WTC11 (cell line): ENCODE measurements around the gene PLPPR3. TPM values are rescaled to one million over a fixed set of nuclear protein-coding genes. Genes with fewer than 3 reads are reported as not detected.
A peak's percentile ranks its signal among the peaks of the same experiment; 100 is the strongest.

Experiments used
- ATAC-seq: fragments of 200-7000 bp; cut with Tn5 transposase; 2 replicates; pipeline ENCODE4 v1.10.0; 2021; ENCODE audit warnings: mild to moderate bottlenecking, moderate library complexity
- CTCF ChIA-PET: fragments of 300-600 bp; sonication (Branson Sonifier 250); formaldehyde crosslinking; loops from one replicate; lab custom pipeline; 2021; ENCODE audit warnings: antibody characterized with exemption; lab: Charles Lee
- POLR2A ChIA-PET: fragments of 350-600 bp; sonication (Branson Sonifier 250); formaldehyde crosslinking; loops from one replicate; lab custom pipeline; 2021; ENCODE audit warnings: antibody characterized with exemption; lab: Charles Lee
- DNase-seq: peaks from one replicate; pipeline ENCODE4 v3.0.0; 2021; ENCODE audit warnings: low spot score
- H3K27ac Mint-ChIP-seq: 2 replicates; pipeline ENCODE4 v1.8.0; 2021; ENCODE audit warnings: mixed read lengths
- H3K27me3 Mint-ChIP-seq: 2 replicates; pipeline ENCODE4 v1.8.0; 2021; ENCODE audit warnings: low read depth, mild to moderate bottlenecking, moderate library complexity, mixed read lengths
- H3K36me3 Mint-ChIP-seq: 2 replicates; pipeline ENCODE4 v1.8.0; 2021; ENCODE audit warnings: mixed read lengths
- H3K4me1 Mint-ChIP-seq: 2 replicates; pipeline ENCODE4 v1.8.0; 2022; ENCODE audit warnings: mixed read lengths
- H3K4me3 Mint-ChIP-seq: 2 replicates; pipeline ENCODE4 v1.8.0; 2021; ENCODE audit warnings: mild to moderate bottlenecking, moderate library complexity, mixed read lengths
- H3K9me3 Mint-ChIP-seq: 2 replicates; pipeline ENCODE4 v1.8.0; 2021; ENCODE audit warnings: mixed read lengths
- ATF1 ChIP-seq: sonication (generic); formaldehyde crosslinking; IDR thresholded peaks from 2 replicates; pipeline ENCODE4 v1.8.1; 2023; ENCODE audit warnings: mild to moderate bottlenecking, moderate library complexity, missing genetic modification reagents
- CBFB ChIP-seq: sonication (generic); formaldehyde crosslinking; IDR thresholded peaks from 2 replicates; pipeline ENCODE4 v1.8.1; 2022; ENCODE audit warnings: mild to moderate bottlenecking, low read depth, missing genetic modification reagents
- EMX1 ChIP-seq: fragments of 250-450 bp; sonication (Bioruptor Pico); IDR thresholded peaks from 2 replicates; pipeline ENCODE4 v1.8.0; 2021; ENCODE audit warnings: mild to moderate bottlenecking
- ETV6 ChIP-seq: sonication (generic); formaldehyde crosslinking; IDR thresholded peaks from 2 replicates; pipeline ENCODE4 v1.8.1; 2022; ENCODE audit warnings: mild to moderate bottlenecking, missing genetic modification reagents
- FOXP1 ChIP-seq: sonication (generic); formaldehyde crosslinking; IDR thresholded peaks from 2 replicates; pipeline ENCODE4 v1.8.0; 2022; ENCODE audit warnings: missing genetic modification reagents, mild to moderate bottlenecking, moderate library complexity, borderline replicate concordance
- IRF2 ChIP-seq: sonication (generic); formaldehyde crosslinking; IDR thresholded peaks from 2 replicates; pipeline ENCODE4 v1.8.0; 2022; ENCODE audit warnings: low read depth, missing genetic modification reagents, borderline replicate concordance
- JAZF1 ChIP-seq: fragments of 250-450 bp; sonication (Bioruptor Pico); IDR thresholded peaks from 2 replicates; pipeline ENCODE4 v1.9.0; 2021; ENCODE audit warnings: moderate library complexity, mild to moderate bottlenecking, inconsistent platforms
- NFATC4 ChIP-seq: fragments of 250-450 bp; sonication (Bioruptor Pico); IDR thresholded peaks from 2 replicates; pipeline ENCODE4 v1.9.0; 2021; ENCODE audit warnings: mild to moderate bottlenecking
- NR1H2 ChIP-seq: sonication (generic); formaldehyde crosslinking; IDR thresholded peaks from 2 replicates; pipeline ENCODE4 v1.9.0; 2021; ENCODE audit warnings: mild to moderate bottlenecking, moderate library complexity, missing genetic modification reagents
- NR2C2 ChIP-seq: sonication (generic); formaldehyde crosslinking; IDR thresholded peaks from 2 replicates; pipeline ENCODE4 v1.8.0; 2022; ENCODE audit warnings: mild to moderate bottlenecking, missing genetic modification reagents
- NR3C1 ChIP-seq: sonication (generic); formaldehyde crosslinking; conservative IDR thresholded peaks from 2 replicates; pipeline ENCODE4 v1.8.1; 2023; ENCODE audit warnings: low read depth, mild to moderate bottlenecking, missing genetic modification reagents
- OVOL2 ChIP-seq: fragments of 250-450 bp; sonication (Bioruptor Pico); IDR thresholded peaks from 2 replicates; pipeline ENCODE4 v1.9.0; 2021; ENCODE audit warnings: mild to moderate bottlenecking, borderline replicate concordance
- RELA ChIP-seq: sonication (generic); formaldehyde crosslinking; IDR thresholded peaks from 2 replicates; pipeline ENCODE4 v1.8.1; 2022; ENCODE audit warnings: missing genetic modification reagents, mild to moderate bottlenecking, borderline replicate concordance
- SP1 ChIP-seq: sonication (generic); formaldehyde crosslinking; conservative IDR thresholded peaks from 2 replicates; pipeline ENCODE4 v1.8.1; 2022; ENCODE audit warnings: missing genetic modification reagents
- ZBTB21 ChIP-seq: sonication (generic); formaldehyde crosslinking; IDR thresholded peaks from 2 replicates; pipeline ENCODE4 v1.8.1; 2023; ENCODE audit warnings: mild to moderate bottlenecking, missing genetic modification reagents, borderline replicate concordance
- ZNF263 ChIP-seq: sonication (generic); formaldehyde crosslinking; IDR thresholded peaks from 2 replicates; pipeline ENCODE4 v1.8.1; 2022; ENCODE audit warnings: low read depth, mild to moderate bottlenecking, moderate library complexity, missing genetic modification reagents
- ZNF423 ChIP-seq: fragments of 250-450 bp; sonication (Bioruptor Pico); IDR thresholded peaks from 2 replicates; pipeline ENCODE4 v2.1.2; 2022; ENCODE audit warnings: mild to moderate bottlenecking, moderate library complexity
- ZNF671 ChIP-seq: fragments of 250-450 bp; sonication (Bioruptor Pico); IDR thresholded peaks from 2 replicates; pipeline ENCODE4 v1.8.0; 2021; ENCODE audit warnings: mild to moderate bottlenecking
- total RNA-seq: library from RNA; stranded (reverse); gene quantifications from 3 replicates; pipeline ENCODE4 v1.2.3, GENCODE V29; 2021
- TF ChIP-seq, protein P1 (sequence below): fragments of 250-450 bp; sonication (Bioruptor Pico); IDR thresholded peaks from 2 replicates; pipeline ENCODE4 v1.9.0; 2021; ENCODE audit warnings: mild to moderate bottlenecking
- TF ChIP-seq, protein P2 (sequence below): fragments of 250-450 bp; sonication (Bioruptor Pico); IDR thresholded peaks from 2 replicates; pipeline ENCODE4 v1.9.0; 2021; ENCODE audit warnings: mild to moderate bottlenecking
- TF ChIP-seq, protein P3 (sequence below): sonication (generic); formaldehyde crosslinking; IDR thresholded peaks from 2 replicates; pipeline ENCODE4 v1.8.1; 2022; ENCODE audit warnings: low read depth, mild to moderate bottlenecking, moderate library complexity, missing genetic modification reagents, borderline replicate concordance
- TF ChIP-seq, protein P4 (sequence below): fragments of 250-450 bp; sonication (Bioruptor Pico); IDR thresholded peaks from 2 replicates; pipeline ENCODE4 v1.9.0; 2021; ENCODE audit warnings: moderate library complexity, mild to moderate bottlenecking, inconsistent platforms, borderline replicate concordance
- TF ChIP-seq, protein P5 (sequence below): sonication (generic); formaldehyde crosslinking; IDR thresholded peaks from 2 replicates; pipeline ENCODE4 v1.8.0; 2022; ENCODE audit warnings: missing genetic modification reagents
- TF ChIP-seq, protein P6 (sequence below): fragments of 250-450 bp; sonication (Bioruptor Pico); IDR thresholded peaks from 2 replicates; pipeline ENCODE4 v1.8.0; 2021; ENCODE audit warnings: mild to moderate bottlenecking
- TF ChIP-seq, protein P7 (sequence below): sonication (generic); formaldehyde crosslinking; IDR thresholded peaks from 2 replicates; pipeline ENCODE4 v1.8.0; 2022; ENCODE audit warnings: mild to moderate bottlenecking, missing genetic modification reagents

Gene PLPPR3
- total RNA-seq, 1 experiment from 2014 or later, result 60.6 TPM

DNA sequence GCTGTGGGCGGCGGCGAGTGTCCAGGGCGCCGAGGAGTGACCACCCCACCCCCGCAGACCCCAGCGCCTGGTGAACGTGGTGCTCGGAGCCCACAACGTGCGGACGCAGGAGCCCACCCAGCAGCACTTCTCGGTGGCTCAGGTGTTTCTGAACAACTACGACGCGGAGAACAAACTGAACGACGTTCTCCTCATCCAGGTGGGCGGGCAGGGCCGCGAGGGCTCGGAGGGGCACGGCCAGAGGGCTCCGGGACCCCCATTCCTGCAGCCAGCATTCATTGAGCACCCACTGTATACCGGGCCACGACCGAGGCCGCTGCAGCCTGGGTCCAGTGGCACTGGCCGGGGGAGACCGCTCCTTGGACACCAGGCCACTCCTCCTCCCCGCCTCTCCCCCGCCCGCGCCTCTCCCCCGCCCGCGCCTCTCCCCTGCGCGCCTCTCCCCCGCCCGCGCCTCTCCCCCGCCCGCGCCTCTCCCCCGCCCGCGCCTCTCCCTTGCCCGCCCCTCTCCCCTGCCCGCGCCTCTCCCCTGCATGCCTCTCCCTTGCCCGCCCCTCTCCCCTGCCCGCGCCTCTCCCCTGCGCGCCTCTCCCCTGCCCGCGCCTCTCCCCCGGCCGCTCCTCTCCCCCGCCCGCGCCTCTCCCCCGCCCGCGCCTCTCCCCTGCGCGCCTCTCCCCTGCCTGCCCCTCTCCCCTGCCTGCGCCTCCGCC, 22.2 kb upstream of the PLPPR3 start (continued):
- TF ChIP-seq, protein P1, sequence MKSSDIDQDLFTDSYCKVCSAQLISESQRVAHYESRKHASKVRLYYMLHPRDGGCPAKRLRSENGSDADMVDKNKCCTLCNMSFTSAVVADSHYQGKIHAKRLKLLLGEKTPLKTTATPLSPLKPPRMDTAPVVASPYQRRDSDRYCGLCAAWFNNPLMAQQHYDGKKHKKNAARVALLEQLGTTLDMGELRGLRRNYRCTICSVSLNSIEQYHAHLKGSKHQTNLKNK (CRISPR knock-in tag), result no peak

DNA sequence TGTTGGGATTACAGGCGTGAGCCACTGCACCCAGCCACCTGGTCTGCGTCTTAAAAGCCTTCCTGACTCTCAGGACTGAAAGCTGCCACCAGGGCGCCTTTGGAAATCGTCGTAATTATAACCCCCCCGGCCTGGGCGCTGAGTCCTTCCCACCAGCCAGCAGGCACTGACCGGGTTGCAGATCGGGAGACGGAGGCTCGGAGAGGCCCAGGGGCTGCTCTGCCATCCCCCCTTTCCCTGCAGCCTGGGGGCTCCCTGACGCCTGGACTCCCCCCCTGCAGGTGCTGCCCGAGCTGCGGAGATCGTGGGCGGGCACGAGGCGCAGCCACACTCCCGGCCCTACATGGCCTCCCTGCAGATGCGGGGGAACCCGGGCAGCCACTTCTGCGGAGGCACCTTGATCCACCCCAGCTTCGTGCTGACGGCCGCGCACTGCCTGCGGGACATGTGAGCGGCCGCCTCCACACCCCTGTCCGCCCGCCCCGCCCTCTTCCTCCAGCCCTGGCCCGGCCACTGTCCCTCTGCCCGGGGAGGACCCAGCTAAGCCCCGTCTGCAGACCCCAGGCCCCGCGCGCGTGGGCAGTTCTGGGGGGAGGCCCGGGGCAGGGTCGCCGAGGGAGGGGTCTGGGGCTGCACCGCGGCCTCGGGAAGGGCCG, 21.6 kb upstream of the PLPPR3 start:
- peak; percentile 70 for ATAC-seq
- Mint-ChIP-seq H3K27me3 (peaks cover 42% of the 10 kb centered on the region), H3K36me3 (no peaks in the 10 kb centered on the region), H3K9me3 (peaks cover 4% of the 10 kb centered on the region), H3K4me3 (peak overlapping the region; percentile 41; the same call in 1 of the 2 replicates), H3K4me1 (no peaks in the 10 kb centered on the region), H3K27ac (no peak overlapping the region)
- POLR2A ChIA-PET, result interaction anchor here (0.6 kb wide), 1 partner anchor 1700 kb away, joined by 3 read pairs; no protein-coding TSS in a partner anchor
- DNase-seq, result peak; percentile 62
- CTCF ChIA-PET, result interaction anchor here (0.7 to 1.1 kb wide), 3 partner anchors 14 to 261 kb away, joined by 3 to 6 read pairs (median 3); no protein-coding TSS in a partner anchor
- TF ChIP-seq, protein P2, sequence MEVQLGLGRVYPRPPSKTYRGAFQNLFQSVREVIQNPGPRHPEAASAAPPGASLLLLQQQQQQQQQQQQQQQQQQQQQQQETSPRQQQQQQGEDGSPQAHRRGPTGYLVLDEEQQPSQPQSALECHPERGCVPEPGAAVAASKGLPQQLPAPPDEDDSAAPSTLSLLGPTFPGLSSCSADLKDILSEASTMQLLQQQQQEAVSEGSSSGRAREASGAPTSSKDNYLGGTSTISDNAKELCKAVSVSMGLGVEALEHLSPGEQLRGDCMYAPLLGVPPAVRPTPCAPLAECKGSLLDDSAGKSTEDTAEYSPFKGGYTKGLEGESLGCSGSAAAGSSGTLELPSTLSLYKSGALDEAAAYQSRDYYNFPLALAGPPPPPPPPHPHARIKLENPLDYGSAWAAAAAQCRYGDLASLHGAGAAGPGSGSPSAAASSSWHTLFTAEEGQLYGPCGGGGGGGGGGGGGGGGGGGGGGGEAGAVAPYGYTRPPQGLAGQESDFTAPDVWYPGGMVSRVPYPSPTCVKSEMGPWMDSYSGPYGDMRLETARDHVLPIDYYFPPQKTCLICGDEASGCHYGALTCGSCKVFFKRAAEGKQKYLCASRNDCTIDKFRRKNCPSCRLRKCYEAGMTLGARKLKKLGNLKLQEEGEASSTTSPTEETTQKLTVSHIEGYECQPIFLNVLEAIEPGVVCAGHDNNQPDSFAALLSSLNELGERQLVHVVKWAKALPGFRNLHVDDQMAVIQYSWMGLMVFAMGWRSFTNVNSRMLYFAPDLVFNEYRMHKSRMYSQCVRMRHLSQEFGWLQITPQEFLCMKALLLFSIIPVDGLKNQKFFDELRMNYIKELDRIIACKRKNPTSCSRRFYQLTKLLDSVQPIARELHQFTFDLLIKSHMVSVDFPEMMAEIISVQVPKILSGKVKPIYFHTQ (CRISPR knock-in tag), result no peak
- no peak for TF ChIP-seq SP1 (CRISPR knock-in tag)
- TF ChIP-seq ZNF423, result no peak
- 0 out of 2 replicates have a peak, but pooled peaks have one; percentile 28 for TF ChIP-seq NR1H2 (CRISPR knock-in tag)
- 0 out of 2 replicates have a peak, but pooled peaks have one; percentile 17 for TF ChIP-seq ZNF263 (CRISPR knock-in tag)
- TF ChIP-seq, protein P3, sequence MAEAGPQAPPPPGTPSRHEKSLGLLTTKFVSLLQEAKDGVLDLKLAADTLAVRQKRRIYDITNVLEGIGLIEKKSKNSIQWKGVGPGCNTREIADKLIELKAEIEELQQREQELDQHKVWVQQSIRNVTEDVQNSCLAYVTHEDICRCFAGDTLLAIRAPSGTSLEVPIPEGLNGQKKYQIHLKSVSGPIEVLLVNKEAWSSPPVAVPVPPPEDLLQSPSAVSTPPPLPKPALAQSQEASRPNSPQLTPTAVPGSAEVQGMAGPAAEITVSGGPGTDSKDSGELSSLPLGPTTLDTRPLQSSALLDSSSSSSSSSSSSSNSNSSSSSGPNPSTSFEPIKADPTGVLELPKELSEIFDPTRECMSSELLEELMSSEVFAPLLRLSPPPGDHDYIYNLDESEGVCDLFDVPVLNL, result no peak
- no peak for TF ChIP-seq ETV6 (CRISPR knock-in tag)
- no peak for TF ChIP-seq FOXP1 (CRISPR knock-in tag)
- TF ChIP-seq, protein P4, sequence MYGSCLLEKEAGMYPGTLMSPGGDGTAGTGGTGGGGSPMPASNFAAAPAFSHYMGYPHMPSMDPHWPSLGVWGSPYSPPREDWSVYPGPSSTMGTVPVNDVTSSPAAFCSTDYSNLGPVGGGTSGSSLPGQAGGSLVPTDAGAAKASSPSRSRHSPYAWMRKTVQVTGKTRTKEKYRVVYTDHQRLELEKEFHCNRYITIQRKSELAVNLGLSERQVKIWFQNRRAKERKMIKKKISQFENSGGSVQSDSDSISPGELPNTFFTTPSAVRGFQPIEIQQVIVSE (CRISPR knock-in tag), result no peak
- TF ChIP-seq IRF2, result no peak
- no peak for TF ChIP-seq ZBTB21
- TF ChIP-seq NR2C2, result no peak
- no peak for TF ChIP-seq OVOL2 (CRISPR knock-in tag)
- no peak for TF ChIP-seq JAZF1 (CRISPR knock-in tag)
- TF ChIP-seq CBFB (CRISPR knock-in tag), result no peak
- no peak for TF ChIP-seq ZNF671
- TF ChIP-seq EMX1 (CRISPR knock-in tag), result no peak
- TF ChIP-seq, protein P5, sequence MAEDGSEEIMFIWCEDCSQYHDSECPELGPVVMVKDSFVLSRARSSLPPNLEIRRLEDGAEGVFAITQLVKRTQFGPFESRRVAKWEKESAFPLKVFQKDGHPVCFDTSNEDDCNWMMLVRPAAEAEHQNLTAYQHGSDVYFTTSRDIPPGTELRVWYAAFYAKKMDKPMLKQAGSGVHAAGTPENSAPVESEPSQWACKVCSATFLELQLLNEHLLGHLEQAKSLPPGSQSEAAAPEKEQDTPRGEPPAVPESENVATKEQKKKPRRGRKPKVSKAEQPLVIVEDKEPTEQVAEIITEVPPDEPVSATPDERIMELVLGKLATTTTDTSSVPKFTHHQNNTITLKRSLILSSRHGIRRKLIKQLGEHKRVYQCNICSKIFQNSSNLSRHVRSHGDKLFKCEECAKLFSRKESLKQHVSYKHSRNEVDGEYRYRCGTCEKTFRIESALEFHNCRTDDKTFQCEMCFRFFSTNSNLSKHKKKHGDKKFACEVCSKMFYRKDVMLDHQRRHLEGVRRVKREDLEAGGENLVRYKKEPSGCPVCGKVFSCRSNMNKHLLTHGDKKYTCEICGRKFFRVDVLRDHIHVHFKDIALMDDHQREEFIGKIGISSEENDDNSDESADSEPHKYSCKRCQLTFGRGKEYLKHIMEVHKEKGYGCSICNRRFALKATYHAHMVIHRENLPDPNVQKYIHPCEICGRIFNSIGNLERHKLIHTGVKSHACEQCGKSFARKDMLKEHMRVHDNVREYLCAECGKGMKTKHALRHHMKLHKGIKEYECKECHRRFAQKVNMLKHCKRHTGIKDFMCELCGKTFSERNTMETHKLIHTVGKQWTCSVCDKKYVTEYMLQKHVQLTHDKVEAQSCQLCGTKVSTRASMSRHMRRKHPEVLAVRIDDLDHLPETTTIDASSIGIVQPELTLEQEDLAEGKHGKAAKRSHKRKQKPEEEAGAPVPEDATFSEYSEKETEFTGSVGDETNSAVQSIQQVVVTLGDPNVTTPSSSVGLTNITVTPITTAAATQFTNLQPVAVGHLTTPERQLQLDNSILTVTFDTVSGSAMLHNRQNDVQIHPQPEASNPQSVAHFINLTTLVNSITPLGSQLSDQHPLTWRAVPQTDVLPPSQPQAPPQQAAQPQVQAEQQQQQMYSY (CRISPR knock-in tag), result no peak
- TF ChIP-seq NFATC4 (CRISPR knock-in tag), result no peak
- 0 out of 2 replicates have a peak, but pooled peaks have one; percentile 40 for TF ChIP-seq RELA (CRISPR knock-in tag)
- TF ChIP-seq NR3C1 (CRISPR knock-in tag), result no peak
- TF ChIP-seq, protein P6, sequence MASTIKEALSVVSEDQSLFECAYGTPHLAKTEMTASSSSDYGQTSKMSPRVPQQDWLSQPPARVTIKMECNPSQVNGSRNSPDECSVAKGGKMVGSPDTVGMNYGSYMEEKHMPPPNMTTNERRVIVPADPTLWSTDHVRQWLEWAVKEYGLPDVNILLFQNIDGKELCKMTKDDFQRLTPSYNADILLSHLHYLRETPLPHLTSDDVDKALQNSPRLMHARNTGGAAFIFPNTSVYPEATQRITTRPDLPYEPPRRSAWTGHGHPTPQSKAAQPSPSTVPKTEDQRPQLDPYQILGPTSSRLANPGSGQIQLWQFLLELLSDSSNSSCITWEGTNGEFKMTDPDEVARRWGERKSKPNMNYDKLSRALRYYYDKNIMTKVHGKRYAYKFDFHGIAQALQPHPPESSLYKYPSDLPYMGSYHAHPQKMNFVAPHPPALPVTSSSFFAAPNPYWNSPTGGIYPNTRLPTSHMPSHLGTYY (CRISPR knock-in tag), result no peak
- TF ChIP-seq, protein P7, sequence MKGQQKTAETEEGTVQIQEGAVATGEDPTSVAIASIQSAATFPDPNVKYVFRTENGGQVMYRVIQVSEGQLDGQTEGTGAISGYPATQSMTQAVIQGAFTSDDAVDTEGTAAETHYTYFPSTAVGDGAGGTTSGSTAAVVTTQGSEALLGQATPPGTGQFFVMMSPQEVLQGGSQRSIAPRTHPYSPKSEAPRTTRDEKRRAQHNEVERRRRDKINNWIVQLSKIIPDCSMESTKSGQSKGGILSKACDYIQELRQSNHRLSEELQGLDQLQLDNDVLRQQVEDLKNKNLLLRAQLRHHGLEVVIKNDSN (CRISPR knock-in tag), result no peak
- no peak for TF ChIP-seq ATF1 (CRISPR knock-in tag)
